Vagina (tissue), 2 donors: Measurements from ENCODE around the gene HOXA10. TPM values are rescaled to one million over a fixed set of nuclear protein-coding genes. Genes with fewer than 3 reads are reported as not detected.

Experiments used
- DNase-seq, 2 donors: peaks; one replicate each; pipeline ENCODE4 v3.0.0-alpha.2; 2017; ENCODE audit errors: extremely low spot score in 2 of 2
- H3K27ac ChIP-seq: fragments of 200-600 bp; sonication (generic); one replicate; pipeline ENCODE4 v1.5.1; 2019
- H3K27me3 ChIP-seq: fragments of 200-600 bp; sonication (generic); one replicate; pipeline ENCODE4 v1.5.1; 2019
- H3K36me3 ChIP-seq, 2 donors: fragments of 200-600 bp; sonication (generic); one replicate each; pipeline ENCODE4 v1.5.1; 2017 to 2019
- H3K4me1 ChIP-seq: fragments of 200-600 bp; sonication (generic); one replicate; pipeline ENCODE4 v1.5.1; 2019
- H3K4me3 ChIP-seq, 2 donors: fragments of 200-600 bp; sonication (generic); 1 replicate in 1 of 2; 2 replicates in 1 of 2; pipeline ENCODE4 v1.5.1; 2016 to 2019
- H3K9me3 ChIP-seq: fragments of 200-600 bp; sonication (generic); one replicate; pipeline ENCODE4 v1.5.1; 2019
- POLR2A ChIP-seq, 2 donors: fragments of 450-650 bp; IDR thresholded peaks; one replicate each; pipeline ENCODE4 v1.6.1; 2017; ENCODE audit warnings: antibody characterized with exemption in 2 of 2, mild to moderate bottlenecking in 2 of 2, moderate library complexity in 2 of 2
- POLR2AphosphoS5 ChIP-seq, 2 donors: sonication (generic); formaldehyde crosslinking; IDR thresholded peaks; one replicate each; pipeline ENCODE4 v1.9.0; 2017; ENCODE audit warnings: antibody characterized with exemption in 2 of 2, mild to moderate bottlenecking in 2 of 2, low read depth in 1 of 2; ENCODE audit not compliant: insufficient read depth in 1 of 2
- intact Hi-C: fragments of 100-400 bp; cut with DNase I; formaldehyde crosslinking; loops from one replicate; pipeline ENCODE4 v1.15.1; 2023
- total RNA-seq: library from RNA; depleted of rRNA; stranded (reverse); fragments of >200 nt; gene quantifications from one replicate; pipeline ENCODE4 v1.2.3, GENCODE V29; 2016
- TF ChIP-seq, protein P1 (sequence below), 3 experiments: fragments of 450-650 bp in 2 of 3; fragments of 200-600 bp in 1 of 3; sonication (generic) in 1 of 3; IDR thresholded peaks; one replicate each; pipeline ENCODE4 v1.5.1; 2017 to 2019; ENCODE audit warnings: antibody characterized with exemption in 3 of 3, mild to moderate bottlenecking in 2 of 3, moderate library complexity in 2 of 3

HOXA10 gene
- total RNA-seq, 1 donor from 2014 or later, result 19.2 TPM

DNA sequence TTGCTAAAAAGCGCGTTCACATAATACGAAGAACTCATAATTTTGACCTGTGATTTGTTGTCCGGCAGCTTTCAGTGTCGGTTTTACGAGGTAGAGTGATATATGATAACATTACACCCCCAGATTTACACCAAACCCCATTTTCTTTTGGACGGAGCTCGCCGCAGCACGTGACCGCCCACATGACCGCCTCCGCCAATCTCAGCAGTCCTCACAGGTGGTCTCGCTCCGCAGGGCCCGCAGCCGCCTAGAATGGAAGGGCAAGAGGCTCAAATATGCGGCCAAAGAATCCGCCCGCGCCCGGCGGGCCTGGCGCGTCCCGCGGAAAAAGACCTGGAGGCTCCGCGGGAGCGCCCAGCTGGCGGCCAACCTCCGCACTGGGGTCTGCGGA, 17.6 kb downstream of the HOXA10 start, which contains the start of gene HOXA7:
HOXA7 (minus strand) TSS at position 168 of the 391 bp plus-strand sequence; CDS start at position 38, 130 bp downstream.
- H3K36me3 ChIP-seq, result no peaks in the 10 kb centered on the region
- H3K27me3 ChIP-seq, result no peaks in the 10 kb centered on the region
- no peak for DNase-seq
- peaks cover 56% of the 10 kb centered on the region for H3K4me1 ChIP-seq
- H3K27ac ChIP-seq, result peak within 1 kb of the TSS; percentile 74
- TF ChIP-seq POLR2AphosphoS5 (IDR thresholded peaks at IDR 0.05; ENCODE audit: insufficient read depth in 1 of 2, low read depth in 1 of 2), result peak; percentile 40 to 72
- no peak for TF ChIP-seq POLR2A (IDR thresholded peaks at IDR 0.05)
- no peaks in the 10 kb centered on the region for H3K9me3 ChIP-seq
- H3K4me3 ChIP-seq, result peak within 1 kb of the TSS; percentile 46 to 53
- intact Hi-C loops, result loop anchor here (10.0 kb wide), 1 partner anchor 952 kb away; the partner anchor contains the start of genes CBX3 and HNRNPA2B1

DNA sequence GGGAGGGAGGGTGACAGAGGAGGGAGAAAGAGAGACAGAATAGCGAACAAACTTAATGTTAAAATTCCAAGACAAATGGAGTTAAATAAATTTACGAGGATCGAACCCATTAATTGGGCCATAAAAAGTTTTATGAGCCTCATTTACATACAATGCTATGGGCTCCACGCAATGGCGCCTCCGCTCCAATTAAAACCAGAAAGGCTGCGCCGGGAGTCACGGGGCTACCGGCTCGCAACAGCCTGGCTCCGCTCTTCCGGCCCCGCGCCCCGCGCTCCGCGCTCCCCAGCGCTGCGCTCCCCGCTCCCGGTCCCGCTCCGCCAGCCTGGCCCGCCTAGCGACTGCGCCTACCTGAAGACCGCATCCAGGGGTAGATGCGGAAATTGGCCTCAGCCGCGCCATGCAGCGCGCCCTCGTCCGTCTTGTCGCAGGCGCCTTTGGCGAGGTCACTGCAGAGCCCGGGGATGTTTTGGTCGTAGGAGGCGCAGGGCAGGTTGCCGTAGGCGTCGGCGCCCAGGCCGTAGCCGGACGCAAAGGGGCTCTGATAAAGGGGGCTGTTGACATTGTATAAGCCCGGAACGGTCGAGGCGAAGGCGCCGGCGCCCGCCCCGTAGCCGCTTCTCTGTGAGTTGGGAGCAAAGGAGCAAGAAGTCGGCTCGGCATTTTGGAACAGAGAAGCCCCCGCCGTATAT, 18.2 kb downstream of the HOXA10 start:
- intact Hi-C loops, result loop anchor here (10.0 kb wide), 1 partner anchor 951 kb away; the partner anchor contains the start of genes CBX3 and HNRNPA2B1
- no peaks in the 10 kb centered on the region for H3K27me3 ChIP-seq
- H3K36me3 ChIP-seq, result no peaks in the 10 kb centered on the region
- DNase-seq, result no peak
- no peak for TF ChIP-seq POLR2A (IDR thresholded peaks at IDR 0.05)
- TF ChIP-seq, protein P1, sequence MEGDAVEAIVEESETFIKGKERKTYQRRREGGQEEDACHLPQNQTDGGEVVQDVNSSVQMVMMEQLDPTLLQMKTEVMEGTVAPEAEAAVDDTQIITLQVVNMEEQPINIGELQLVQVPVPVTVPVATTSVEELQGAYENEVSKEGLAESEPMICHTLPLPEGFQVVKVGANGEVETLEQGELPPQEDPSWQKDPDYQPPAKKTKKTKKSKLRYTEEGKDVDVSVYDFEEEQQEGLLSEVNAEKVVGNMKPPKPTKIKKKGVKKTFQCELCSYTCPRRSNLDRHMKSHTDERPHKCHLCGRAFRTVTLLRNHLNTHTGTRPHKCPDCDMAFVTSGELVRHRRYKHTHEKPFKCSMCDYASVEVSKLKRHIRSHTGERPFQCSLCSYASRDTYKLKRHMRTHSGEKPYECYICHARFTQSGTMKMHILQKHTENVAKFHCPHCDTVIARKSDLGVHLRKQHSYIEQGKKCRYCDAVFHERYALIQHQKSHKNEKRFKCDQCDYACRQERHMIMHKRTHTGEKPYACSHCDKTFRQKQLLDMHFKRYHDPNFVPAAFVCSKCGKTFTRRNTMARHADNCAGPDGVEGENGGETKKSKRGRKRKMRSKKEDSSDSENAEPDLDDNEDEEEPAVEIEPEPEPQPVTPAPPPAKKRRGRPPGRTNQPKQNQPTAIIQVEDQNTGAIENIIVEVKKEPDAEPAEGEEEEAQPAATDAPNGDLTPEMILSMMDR (IDR thresholded peaks at IDR 0.05), result no peak
- TF ChIP-seq POLR2AphosphoS5 (IDR thresholded peaks at IDR 0.05; ENCODE audit: insufficient read depth in 1 of 2, low read depth in 1 of 2), result peak in 1 of 2 donors; percentile 52
- H3K9me3 ChIP-seq, result no peaks in the 10 kb centered on the region
- H3K4me3 ChIP-seq, result peak overlapping the region; percentile 46 to 53
- peaks cover 51% of the 10 kb centered on the region for H3K4me1 ChIP-seq
- H3K27ac ChIP-seq, result peak overlapping the region; percentile 74

GRCh38 chr7:27154901-27155815, 19.0 kb downstream of the HOXA10 start:
- DNase-seq, result no peak
- TF ChIP-seq POLR2A (IDR thresholded peaks at IDR 0.05), result no peak
- TF ChIP-seq, protein P1 (IDR thresholded peaks at IDR 0.05), result no peak
- TF ChIP-seq POLR2AphosphoS5 (IDR thresholded peaks at IDR 0.05; ENCODE audit: insufficient read depth in 1 of 2, low read depth in 1 of 2), result no peak
- Histone ChIP-seq H3K9me3 (no peaks in the 10 kb centered on the region), H3K36me3 (no peaks in the 10 kb centered on the region), H3K27ac (peak overlapping the region; percentile 74), H3K27me3 (no peaks in the 10 kb centered on the region), H3K4me1 (peaks cover 51% of the 10 kb centered on the region), H3K4me3 (peak overlapping the region; percentile 46 to 53)
- intact Hi-C loops, result loop anchor here (10.0 kb wide), 1 partner anchor 950 kb away; the partner anchor contains the start of genes CBX3 and HNRNPA2B1

GRCh38 chr7:27154369-27154768, 19.8 kb downstream of the HOXA10 start:
- no peaks in the 10 kb centered on the region for H3K27me3 ChIP-seq
- no peak for DNase-seq
- H3K9me3 ChIP-seq, result no peaks in the 10 kb centered on the region
- TF ChIP-seq POLR2AphosphoS5 (IDR thresholded peaks at IDR 0.05; ENCODE audit: insufficient read depth in 1 of 2, low read depth in 1 of 2) (no peak), POLR2A (IDR thresholded peaks at IDR 0.05) (no peak)
- TF ChIP-seq, protein P1 (IDR thresholded peaks at IDR 0.05), result no peak
- intact Hi-C loops, result loop anchor here (10.0 kb wide), 1 partner anchor 950 kb away; the partner anchor contains the start of genes CBX3 and HNRNPA2B1
- H3K27ac ChIP-seq, result no peak overlapping the region
- H3K4me3 ChIP-seq, result no peak overlapping the region
- peaks cover 53% of the 10 kb centered on the region for H3K4me1 ChIP-seq
- no peaks in the 10 kb centered on the region for H3K36me3 ChIP-seq

- Histone ChIP-seq H3K27me3 (no peaks in the 10 kb centered on the region), H3K36me3 (no peaks in the 10 kb centered on the region), H3K27ac (no peak overlapping the region), H3K4me1 (peaks cover 61% of the 10 kb centered on the region), H3K4me3 (no peak overlapping the region), H3K9me3 (no peaks in the 10 kb centered on the region)
- no peak for DNase-seq
- intact Hi-C loops, result loop anchor here (10.0 kb wide), 1 partner anchor 949 kb away; the partner anchor contains the start of genes CBX3 and HNRNPA2B1
- no peak for TF ChIP-seq POLR2A (IDR thresholded peaks at IDR 0.05)
- TF ChIP-seq, protein P1 (IDR thresholded peaks at IDR 0.05), result no peak
- TF ChIP-seq POLR2AphosphoS5 (IDR thresholded peaks at IDR 0.05; ENCODE audit: insufficient read depth in 1 of 2, low read depth in 1 of 2), result no peak
Measured at GRCh38 chr7:27153526-27153925, 20.6 kb downstream of the HOXA10 start.
